C4-2B (cell line): ENCODE measurements around the gene EIF4E3.

Experiments used
- ZFX ChIP-seq: fragments of 450-650 bp; IDR thresholded peaks from 2 replicates; pipeline ENCODE4 v1.6.1; 2017
- TF ChIP-seq, protein P1 (sequence below): fragments of 450-650 bp; conservative IDR thresholded peaks from 2 replicates; pipeline ENCODE4 v1.5.1; 2017; ENCODE audit warnings: mild to moderate bottlenecking

DNA sequence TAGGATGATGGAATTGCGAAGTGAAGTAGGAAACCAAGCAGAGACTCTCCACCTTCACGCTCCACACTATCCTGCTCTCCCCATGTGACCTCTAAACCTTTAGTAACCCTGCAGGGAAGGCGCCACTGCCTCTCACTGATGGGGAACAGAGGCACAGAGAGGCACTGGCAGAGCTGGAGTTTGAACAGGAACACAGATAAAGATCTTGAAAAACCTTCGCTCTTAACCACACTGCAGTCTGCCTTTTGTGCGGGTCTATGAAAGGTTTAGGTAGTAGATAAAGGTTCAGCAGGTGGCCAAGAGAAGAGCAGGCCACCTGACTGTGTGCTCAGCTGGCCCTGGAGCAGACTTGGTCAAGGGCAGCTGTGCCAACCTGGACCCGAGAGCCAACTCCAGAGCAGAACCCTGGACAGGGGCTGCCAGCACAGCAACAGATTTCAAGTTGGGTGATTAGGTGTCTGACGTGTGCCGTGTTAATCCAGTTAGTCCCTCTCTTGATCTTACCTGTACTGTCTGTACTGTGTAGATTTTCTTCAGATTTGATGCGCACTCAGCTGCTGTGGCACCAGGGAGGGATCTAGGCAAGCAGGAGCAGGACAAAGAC lies 15.2 kb downstream of the EIF4E3 start:
- TF ChIP-seq, protein P1, sequence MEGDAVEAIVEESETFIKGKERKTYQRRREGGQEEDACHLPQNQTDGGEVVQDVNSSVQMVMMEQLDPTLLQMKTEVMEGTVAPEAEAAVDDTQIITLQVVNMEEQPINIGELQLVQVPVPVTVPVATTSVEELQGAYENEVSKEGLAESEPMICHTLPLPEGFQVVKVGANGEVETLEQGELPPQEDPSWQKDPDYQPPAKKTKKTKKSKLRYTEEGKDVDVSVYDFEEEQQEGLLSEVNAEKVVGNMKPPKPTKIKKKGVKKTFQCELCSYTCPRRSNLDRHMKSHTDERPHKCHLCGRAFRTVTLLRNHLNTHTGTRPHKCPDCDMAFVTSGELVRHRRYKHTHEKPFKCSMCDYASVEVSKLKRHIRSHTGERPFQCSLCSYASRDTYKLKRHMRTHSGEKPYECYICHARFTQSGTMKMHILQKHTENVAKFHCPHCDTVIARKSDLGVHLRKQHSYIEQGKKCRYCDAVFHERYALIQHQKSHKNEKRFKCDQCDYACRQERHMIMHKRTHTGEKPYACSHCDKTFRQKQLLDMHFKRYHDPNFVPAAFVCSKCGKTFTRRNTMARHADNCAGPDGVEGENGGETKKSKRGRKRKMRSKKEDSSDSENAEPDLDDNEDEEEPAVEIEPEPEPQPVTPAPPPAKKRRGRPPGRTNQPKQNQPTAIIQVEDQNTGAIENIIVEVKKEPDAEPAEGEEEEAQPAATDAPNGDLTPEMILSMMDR, result no peak
- no peak for TF ChIP-seq ZFX
